Activated effector memory CD4-positive, alpha-beta T cell treated with anti-CD3 and anti-CD28 coated beads, Interleukin-2, amount 50 U/mL, for 16 hours (primary cell): ENCODE data around the gene TMPRSS2.

Experiments used
- DNase-seq: peaks from one replicate; pipeline ENCODE4 v3.0.0-alpha.2; 2020

Gene TMPRSS2

GRCh38 chr21:41480086-41480690 lies 27.8 kb downstream of the TMPRSS2 start:
- DNase-seq: no peak

- no peak for DNase-seq
These were observed 28.3 kb downstream of the TMPRSS2 start for GRCh38 chr21:41479686-41480085.

GRCh38 chr21:41478319-41479177 lies 29.4 kb downstream of the TMPRSS2 start:
- no peak for DNase-seq

GRCh38 chr21:41477641-41478318 lies 30.2 kb downstream of the TMPRSS2 start:
- DNase-seq: no peak

- no peak for DNase-seq
These were observed 32.1 kb downstream of the TMPRSS2 start for GRCh38 chr21:41475714-41476420.

- no peak for DNase-seq
These were observed 35.0 kb downstream of the TMPRSS2 start for GRCh38 chr21:41472753-41473548.

GRCh38 chr21:41470054-41470453 lies 37.9 kb downstream of the TMPRSS2 start:
- DNase-seq: no peak

- peak; percentile 39 for DNase-seq
These were observed 41.7 kb downstream of the TMPRSS2 start for GRCh38 chr21:41466024-41466820.

GRCh38 chr21:41465176-41465781 lies 42.7 kb downstream of the TMPRSS2 start:
- peak; percentile 61 for DNase-seq

- peak; percentile 81 for DNase-seq
These were observed 47.1 kb downstream of the TMPRSS2 start for GRCh38 chr21:41460578-41461527.

- DNase-seq: peak; percentile 57
These were observed 47.9 kb downstream of the TMPRSS2 start for GRCh38 chr21:41459884-41460534.

GRCh38 chr21:41458559-41458958 lies 49.4 kb downstream of the TMPRSS2 start:
- DNase-seq: peak; percentile 59

GRCh38 chr21:41458121-41458520 lies 49.8 kb downstream of the TMPRSS2 start:
- no peak for DNase-seq

- no peak for DNase-seq
These were observed 54.2 kb downstream of the TMPRSS2 start for GRCh38 chr21:41453761-41454160.

GRCh38 chr21:41453198-41453597 lies 54.8 kb downstream of the TMPRSS2 start:
- DNase-seq: peak; percentile 30

- DNase-seq: no peak
These were observed 55.9 kb downstream of the TMPRSS2 start for GRCh38 chr21:41451753-41452676.

- no peak for DNase-seq
These were observed 58.3 kb downstream of the TMPRSS2 start for GRCh38 chr21:41449613-41450012.

- DNase-seq: peak; percentile 3
These were observed 60.6 kb downstream of the TMPRSS2 start for GRCh38 chr21:41447356-41447755.
